ENCODE results near the gene ZNF771. TPM values are rescaled to one million over a fixed set of nuclear protein-coding genes. Genes with fewer than 3 reads are reported as not detected.

Gene ZNF771
- 5.3 and 6.7 TPM in 2 replicates for total RNA-seq

DNA sequence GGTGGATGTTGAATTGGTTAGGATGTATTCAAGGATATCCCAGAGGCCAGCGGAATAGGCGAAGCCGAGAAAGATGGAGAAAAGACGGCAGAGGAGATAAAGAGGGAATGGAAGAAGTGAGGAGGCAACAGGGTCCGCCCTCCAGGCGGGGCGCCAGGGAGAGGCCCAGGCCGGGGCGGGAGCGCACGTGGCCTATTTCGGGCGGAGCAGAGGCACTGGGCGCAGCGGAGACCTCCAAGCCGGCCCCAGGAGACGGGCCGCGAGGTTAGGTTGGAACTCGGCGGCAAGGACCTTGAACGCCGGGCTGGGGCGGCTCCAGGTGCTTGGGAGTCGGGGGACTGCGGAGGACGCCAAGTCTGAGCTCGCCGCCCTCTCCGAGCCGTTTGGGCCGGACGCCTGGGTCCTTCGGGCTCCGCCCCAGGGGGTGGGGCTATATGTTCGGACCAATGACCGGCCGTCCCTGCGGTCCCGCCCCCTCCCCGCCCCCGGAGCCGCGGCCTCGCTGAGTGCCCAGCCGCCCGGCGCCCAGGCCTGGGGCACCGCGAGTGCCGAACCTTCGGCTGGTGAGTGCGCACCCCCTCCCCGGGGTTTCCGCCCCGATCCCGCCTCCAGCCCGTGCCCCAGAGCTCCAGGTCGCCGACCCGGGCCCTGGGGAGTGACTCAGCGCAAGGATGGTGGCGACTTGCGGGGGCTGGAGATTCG lies at the start of gene ZNF771:
ZNF771 (plus strand) TSS at position 505 of the 702 bp plus-strand sequence. CDS start 448 bp downstream, outside the sequence.

DNA sequence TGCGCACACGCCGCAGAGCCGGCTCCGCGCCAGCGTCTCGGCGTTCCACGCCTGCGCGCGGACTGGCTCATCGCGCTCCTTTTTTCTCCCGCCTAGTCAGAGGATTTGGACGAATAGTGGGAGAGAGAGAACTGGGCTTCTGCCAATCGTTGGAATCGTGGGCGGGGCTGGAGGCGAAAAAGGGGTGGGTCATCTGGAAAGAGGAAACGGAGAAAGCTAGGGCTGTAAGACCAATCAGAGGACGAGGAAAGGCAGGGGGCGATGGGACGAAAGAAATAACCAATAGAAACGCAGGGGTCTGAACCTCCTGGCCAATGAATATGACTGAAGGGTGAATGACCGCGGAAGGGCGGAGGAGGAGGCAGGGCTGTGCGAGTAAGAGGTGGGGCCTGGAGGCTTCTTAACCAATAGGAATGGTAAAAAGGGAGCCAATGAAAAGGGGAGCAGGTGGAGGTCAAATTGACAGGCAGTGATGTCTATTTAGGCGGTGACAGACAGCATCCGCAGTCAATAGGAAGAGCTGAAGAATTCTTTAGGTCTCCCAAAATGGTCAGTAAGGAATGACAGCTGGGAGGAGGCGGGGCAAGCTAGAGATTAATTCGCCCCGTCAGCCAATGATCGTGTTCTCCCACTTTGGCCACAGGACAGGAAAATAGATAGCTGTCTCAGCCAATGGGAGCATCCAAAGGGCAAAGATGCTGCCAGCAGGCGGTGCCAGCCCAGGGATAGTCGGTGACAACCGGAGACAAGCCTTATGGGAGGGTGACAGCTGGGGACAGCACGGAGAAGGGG lies 36.8 kb upstream of the ZNF771 start, which contains the start of gene TBC1D10B:
TBC1D10B (minus strand) TSS at position 39 of the 792 bp plus-strand sequence. CDS start 311 bp downstream, outside the sequence.

DNA sequence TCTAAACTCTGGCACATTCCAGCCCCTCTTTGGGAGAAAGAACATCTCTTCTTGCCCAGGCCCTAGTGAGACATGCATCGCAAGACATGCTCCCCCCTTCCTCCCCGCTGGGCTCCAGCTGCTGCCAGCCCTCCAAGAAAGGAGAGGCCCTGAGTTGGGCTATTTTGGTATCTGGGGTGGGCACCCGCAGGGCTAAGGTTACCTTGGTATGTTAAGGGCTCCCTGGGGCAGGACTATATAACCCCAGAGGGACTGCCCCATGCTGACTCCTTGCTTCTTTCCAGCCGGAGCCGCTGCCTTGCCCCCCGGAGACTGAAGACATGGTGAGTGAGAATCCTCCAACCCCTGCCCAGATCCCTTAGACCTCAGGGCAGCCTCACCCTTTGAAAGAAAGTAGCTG lies 32.9 kb upstream of the ZNF771 start, which contains the start of gene MYL11:
MYL11 (plus strand) TSS at position 265 of the 400 bp plus-strand sequence; CDS start at position 321, 56 bp downstream.

DNA sequence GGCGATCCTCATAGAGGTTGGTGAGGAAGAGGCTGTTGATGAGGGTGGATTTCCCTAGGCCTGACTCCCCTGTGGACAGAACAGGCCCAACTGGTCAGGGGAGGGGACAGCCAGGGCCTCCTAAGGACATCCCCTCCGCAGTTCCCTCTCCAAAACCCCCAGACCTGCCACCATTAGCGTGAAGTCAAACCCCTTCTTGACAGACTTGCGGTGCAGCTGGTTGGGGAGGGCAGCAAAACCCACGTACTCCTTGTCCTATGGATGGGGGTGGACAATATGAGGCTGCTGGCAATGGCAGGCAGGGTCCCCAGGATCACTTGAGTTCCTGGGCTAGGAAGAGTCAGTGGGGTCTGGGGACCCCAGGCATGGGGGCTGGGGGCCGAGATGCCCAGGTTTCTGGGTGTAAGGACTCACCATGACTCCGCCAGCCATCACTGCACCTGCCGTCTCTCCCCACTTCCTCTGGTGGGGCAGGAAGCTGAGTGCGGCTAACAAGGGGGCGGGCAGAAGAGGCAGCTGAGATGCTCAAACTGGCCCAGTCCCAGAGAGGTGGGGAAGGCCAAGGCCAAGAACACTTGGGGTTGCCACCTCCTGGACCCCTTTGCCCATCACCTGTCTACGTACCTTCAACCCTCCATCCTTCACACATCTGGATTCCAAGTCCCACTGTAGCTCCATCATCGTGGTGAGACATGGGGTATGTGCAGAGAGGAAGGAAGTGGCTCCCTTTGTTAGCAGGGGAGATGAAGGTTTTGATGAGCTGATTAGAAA lies 25.1 kb upstream of the ZNF771 start, which contains the start of gene SEPTIN1:
SEPTIN1 (minus strand) TSS at position 451 of the 771 bp plus-strand sequence; CDS start at position 432, 19 bp downstream.

DNA sequence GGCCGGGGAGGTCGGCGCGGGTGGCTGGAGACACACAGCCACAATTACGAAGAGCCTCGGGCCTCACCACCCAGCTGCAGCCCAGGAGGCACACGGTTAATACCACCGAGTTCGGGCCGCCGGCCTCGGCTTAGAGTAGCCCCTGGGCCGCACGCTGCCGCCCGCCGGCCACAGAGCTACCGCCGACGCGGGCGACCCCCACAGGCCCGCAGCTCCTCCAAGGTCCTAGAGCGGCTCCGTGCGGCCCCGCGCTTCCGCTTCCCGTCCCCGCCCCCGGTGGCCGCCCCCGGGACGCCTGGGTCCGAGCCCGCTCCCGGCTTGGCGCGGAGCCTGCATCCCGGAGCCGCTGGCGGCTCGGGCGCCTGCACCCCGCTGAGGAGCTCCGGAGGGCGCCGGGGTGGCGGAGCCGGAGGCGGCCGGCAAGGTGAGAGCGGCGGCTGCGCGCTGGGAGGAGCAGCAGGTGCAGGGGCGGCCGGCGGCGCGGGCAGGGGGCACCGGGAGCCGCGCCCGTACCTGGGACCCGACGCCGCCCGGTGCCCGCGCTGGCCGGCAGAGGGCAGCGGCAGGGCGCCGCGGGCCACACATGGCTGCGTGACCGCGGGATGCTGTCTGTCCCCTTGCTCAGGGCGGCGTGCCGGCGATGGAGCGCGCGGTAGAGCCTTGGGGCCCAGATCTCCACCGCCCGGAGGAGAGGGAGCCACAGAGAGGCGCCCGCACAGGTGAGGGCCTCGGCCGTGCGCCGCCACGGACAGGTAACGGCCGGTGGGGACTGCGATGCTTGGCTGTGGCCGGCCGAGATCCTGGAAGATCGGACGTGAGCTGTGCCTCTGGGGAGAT lies 12.0 kb upstream of the ZNF771 start, which contains the start of gene ZNF48:
ZNF48 (plus strand) TSS at position 266 of the 837 bp plus-strand sequence; CDS start at position 641, 375 bp downstream.

GRCh38 chr16:30429678-30430427 lies 22.4 kb downstream of the ZNF771 start, which contains the start of gene DCTPP1:
DCTPP1 (minus strand) TSS chr16:30430030; CDS start chr16:30429980, 50 bp downstream.

DNA sequence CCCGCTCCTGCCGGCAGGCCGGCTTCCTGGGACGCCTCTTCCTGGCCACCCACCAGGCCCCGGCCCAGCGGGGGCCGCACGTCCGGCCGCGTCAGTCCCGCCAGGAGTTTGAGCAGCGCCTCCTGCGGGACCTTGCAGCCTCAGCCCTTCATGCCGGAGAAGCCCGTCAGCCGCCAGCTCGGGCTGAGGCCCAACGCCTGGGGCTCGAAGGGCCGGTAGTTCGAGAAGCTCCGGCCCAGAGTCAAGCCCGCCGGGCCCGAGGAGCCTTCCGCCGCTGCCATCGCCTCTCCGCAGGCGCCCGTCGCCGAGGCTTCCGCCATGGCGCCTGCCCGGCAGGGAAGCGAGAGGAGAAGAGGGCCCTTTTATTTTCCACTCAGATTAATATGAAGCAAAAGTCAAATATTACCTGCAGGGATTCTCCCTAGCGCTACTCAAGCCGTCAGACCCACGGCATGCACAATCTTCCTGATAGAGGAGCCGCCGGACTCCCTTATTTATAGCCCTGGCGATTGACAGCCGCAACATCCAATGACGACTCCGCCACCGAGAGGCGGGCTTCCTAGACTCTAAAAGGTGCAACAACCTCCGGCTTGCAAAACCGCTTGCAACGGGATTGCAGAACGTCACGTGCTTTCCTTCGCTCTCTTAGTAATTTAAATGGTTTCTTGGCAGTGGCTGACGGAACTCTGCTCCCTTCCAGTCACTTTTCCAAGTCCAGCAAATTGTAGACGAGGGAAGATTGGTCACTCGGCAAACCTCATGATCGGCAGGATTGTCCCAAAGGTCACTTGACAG lies 38.2 kb downstream of the ZNF771 start, which contains the start of gene SEPHS2:
SEPHS2 (minus strand) TSS at position 467 of the 795 bp plus-strand sequence; CDS start at position 320, 147 bp downstream.

Other genes starting within 250 kb of the ZNF771 start
- gene CORO1A, start 224.0 kb upstream of the ZNF771 start, total RNA-seq = 4.5 and 7.1 TPM in 2 replicates
- gene BOLA2B, start 213.9 kb upstream of the ZNF771 start, total RNA-seq = 512 and 763 TPM in 2 replicates
- 31.9 and 47.6 TPM in 2 replicates for gene SLX1A, start 213.7 kb upstream of the ZNF771 start, total RNA-seq
- 9.0 and 26.8 TPM in 2 replicates for gene SULT1A3, start 208.4 kb upstream of the ZNF771 start, total RNA-seq
- 0.10 and 0.27 TPM in 2 replicates for gene NPIPB13, start 159.1 kb upstream of the ZNF771 start, total RNA-seq
- 66.4 and 71.7 TPM in 2 replicates for gene CD2BP2, start 52.3 kb upstream of the ZNF771 start, total RNA-seq
- 46.5 and 51.0 TPM in 2 replicates for gene TBC1D10B, start 37.1 kb upstream of the ZNF771 start, total RNA-seq
- gene MYL11, start 32.8 kb upstream of the ZNF771 start, total RNA-seq = not detected in 2 replicates
- not detected in 2 replicates for gene SEPTIN1, start 25.0 kb upstream of the ZNF771 start, total RNA-seq
- gene ZNF48, start 12.2 kb upstream of the ZNF771 start, total RNA-seq = 4.4 and 4.8 TPM in 2 replicates
- gene DCTPP1, start 22.4 kb downstream of the ZNF771 start, total RNA-seq = 70.2 and 71.6 TPM in 2 replicates
- 28.8 and 31.7 TPM in 2 replicates for gene SEPHS2, start 38.3 kb downstream of the ZNF771 start, total RNA-seq
- gene ITGAL, start 65.1 kb downstream of the ZNF771 start, total RNA-seq = under 0.01 and 0.05 TPM in 2 replicates
- gene ZNF768, start 119.0 kb downstream of the ZNF771 start, total RNA-seq = 23.7 and 25.4 TPM in 2 replicates
- 5.1 and 5.8 TPM in 2 replicates for gene ZNF747, start 127.3 kb downstream of the ZNF771 start, total RNA-seq
- gene ZNF764, start 150.8 kb downstream of the ZNF771 start, total RNA-seq = 6.9 TPM in 2 replicates
- 10.2 and 12.1 TPM in 2 replicates for gene ZNF688, start 164.1 kb downstream of the ZNF771 start, total RNA-seq
- gene ZNF785, start 178.1 kb downstream of the ZNF771 start, total RNA-seq = 4.8 and 5.2 TPM in 2 replicates
- 5.4 and 6.0 TPM in 2 replicates for gene ZNF689, start 202.8 kb downstream of the ZNF771 start, total RNA-seq
- 13.5 and 16.5 TPM in 2 replicates for gene PRR14, start 243.4 kb downstream of the ZNF771 start, total RNA-seq

Measured in mammary microvascular endothelial cell (primary cell).